Measurements from ENCODE around the gene UGT2B10.
"Not testable (repeated sequence)": the region's sequence is repeated elsewhere in the genome, so short reads cannot be mapped to it uniquely, and the experiment has no call there.

UGT2B10 gene

GRCh38 chr4:68810919-68811318 is 4.9 kb upstream of the UGT2B10 start:
- no peak overlapping the region for H3K4me2 ChIP-seq (ENCODE audit: low read length)
- H3F3A ChIP-seq (ENCODE audit: insufficient read depth, low read length): no peaks in the 10 kb centered on the region
- H3K36me3 ChIP-seq (ENCODE audit: insufficient read depth, low read length): no peaks in the 10 kb centered on the region
- TF ChIP-seq EZH2 (IDR thresholded peaks at IDR 0.05; ENCODE audit: borderline replicate concordance, low read length): no peak
- TF ChIP-seq CTCF (IDR thresholded peaks at IDR 0.05; ENCODE audit: low read length): no peak
- H3K4me1 ChIP-seq (ENCODE audit: insufficient read depth, low read length, severe bottlenecking): no peaks in the 10 kb centered on the region
- no peaks in the 10 kb centered on the region for H3K79me2 ChIP-seq (ENCODE audit: insufficient read depth, low read length)
- no peaks in the 10 kb centered on the region for H3K27me3 ChIP-seq (ENCODE audit: insufficient read depth, low read length)
- no peaks in the 10 kb centered on the region for H4K20me1 ChIP-seq (ENCODE audit: insufficient read depth, low read length)
- no peaks in the 10 kb centered on the region for H3K9me2 ChIP-seq (ENCODE audit: low read depth, low read length)
- H2AFZ ChIP-seq (ENCODE audit: low read length): no peak overlapping the region
- no peak overlapping the region for H3K27ac ChIP-seq (ENCODE audit: low read depth, low read length, poor library complexity, severe bottlenecking)
- no peak overlapping the region for H3K9ac ChIP-seq (ENCODE audit: low read length)
- no peak overlapping the region for H3K4me3 ChIP-seq (ENCODE audit: low read depth, low read length, poor library complexity, severe bottlenecking)
- no peaks in the 10 kb centered on the region for H3K9me3 ChIP-seq (ENCODE audit: low read length)

- H2AFZ ChIP-seq (ENCODE audit: low read length); H3F3A ChIP-seq (ENCODE audit: insufficient read depth, low read length); H3K79me2 ChIP-seq (ENCODE audit: insufficient read depth, low read length); H3K27me3 ChIP-seq (ENCODE audit: insufficient read depth, low read length); H3K9ac ChIP-seq (ENCODE audit: low read length); H3K9me3 ChIP-seq (ENCODE audit: low read length); H3K36me3 ChIP-seq (ENCODE audit: insufficient read depth, low read length); H3K4me3 ChIP-seq (ENCODE audit: low read depth, low read length, poor library complexity, severe bottlenecking); H4K20me1 ChIP-seq (ENCODE audit: insufficient read depth, low read length); H3K9me2 ChIP-seq (ENCODE audit: low read depth, low read length); H3K4me1 ChIP-seq (ENCODE audit: insufficient read depth, low read length, severe bottlenecking); H3K27ac ChIP-seq (ENCODE audit: low read depth, low read length, poor library complexity, severe bottlenecking); H3K4me2 ChIP-seq (ENCODE audit: low read length): not testable (repeated sequence)
Measured at GRCh38 chr4:68816410-68817265, 844 bp downstream of the UGT2B10 start.

- no peak overlapping the region for H3K27ac ChIP-seq (ENCODE audit: low read depth, low read length, poor library complexity, severe bottlenecking)
- H3K4me1 ChIP-seq (ENCODE audit: insufficient read depth, low read length, severe bottlenecking): no peaks in the 10 kb centered on the region
- H3K4me2 ChIP-seq (ENCODE audit: low read length): no peak overlapping the region
- no peaks in the 10 kb centered on the region for H3K9me3 ChIP-seq (ENCODE audit: low read length)
- no peaks in the 10 kb centered on the region for H4K20me1 ChIP-seq (ENCODE audit: insufficient read depth, low read length)
- H3K79me2 ChIP-seq (ENCODE audit: insufficient read depth, low read length): no peaks in the 10 kb centered on the region
- TF ChIP-seq CTCF (IDR thresholded peaks at IDR 0.05; ENCODE audit: low read length): no peak
- TF ChIP-seq EZH2 (IDR thresholded peaks at IDR 0.05; ENCODE audit: borderline replicate concordance, low read length): no peak
- H3K36me3 ChIP-seq (ENCODE audit: insufficient read depth, low read length): no peaks in the 10 kb centered on the region
- H3K9me2 ChIP-seq (ENCODE audit: low read depth, low read length): no peaks in the 10 kb centered on the region
- no peak overlapping the region for H3K4me3 ChIP-seq (ENCODE audit: low read depth, low read length, poor library complexity, severe bottlenecking)
- H2AFZ ChIP-seq (ENCODE audit: low read length): no peak overlapping the region
- H3K9ac ChIP-seq (ENCODE audit: low read length): no peak overlapping the region
- no peaks in the 10 kb centered on the region for H3F3A ChIP-seq (ENCODE audit: insufficient read depth, low read length)
- no peaks in the 10 kb centered on the region for H3K27me3 ChIP-seq (ENCODE audit: insufficient read depth, low read length)
Measured at GRCh38 chr4:68817386-68817785, 1.6 kb downstream of the UGT2B10 start.

GRCh38 chr4:68818030-68818462 is 2.3 kb downstream of the UGT2B10 start:
- H3K9me2 ChIP-seq (ENCODE audit: low read depth, low read length); H3K79me2 ChIP-seq (ENCODE audit: insufficient read depth, low read length); H3F3A ChIP-seq (ENCODE audit: insufficient read depth, low read length); H3K4me1 ChIP-seq (ENCODE audit: insufficient read depth, low read length, severe bottlenecking); H3K27me3 ChIP-seq (ENCODE audit: insufficient read depth, low read length); H3K27ac ChIP-seq (ENCODE audit: low read depth, low read length, poor library complexity, severe bottlenecking); H3K4me2 ChIP-seq (ENCODE audit: low read length); H3K9ac ChIP-seq (ENCODE audit: low read length); H3K4me3 ChIP-seq (ENCODE audit: low read depth, low read length, poor library complexity, severe bottlenecking); H3K36me3 ChIP-seq (ENCODE audit: insufficient read depth, low read length); H3K9me3 ChIP-seq (ENCODE audit: low read length); H2AFZ ChIP-seq (ENCODE audit: low read length); H4K20me1 ChIP-seq (ENCODE audit: insufficient read depth, low read length): not testable (repeated sequence)

All from OCI-LY1 (cell line).